GM18517 (cell line): ENCODE results near the gene COQ3.
A peak's percentile ranks its signal among the peaks of the same experiment; 100 is the strongest.

Experiments
- ATAC-seq: cut with Tn5 transposase; IDR thresholded peaks from one replicate; pipeline ENCODE4 v1.9.1; 2021; ENCODE audit warnings: mild to moderate bottlenecking, moderate library complexity; ENCODE audit not compliant: unreplicated experiment

Gene COQ3

GRCh38 chr6:99334526-99335127, 59.4 kb downstream of the COQ3 start:
- peak; percentile 35 for ATAC-seq

GRCh38 chr6:99333068-99333467, 60.9 kb downstream of the COQ3 start:
- peak; percentile 92 for ATAC-seq

GRCh38 chr6:99331531-99331930, 62.5 kb downstream of the COQ3 start:
- no peak for ATAC-seq

DNA sequence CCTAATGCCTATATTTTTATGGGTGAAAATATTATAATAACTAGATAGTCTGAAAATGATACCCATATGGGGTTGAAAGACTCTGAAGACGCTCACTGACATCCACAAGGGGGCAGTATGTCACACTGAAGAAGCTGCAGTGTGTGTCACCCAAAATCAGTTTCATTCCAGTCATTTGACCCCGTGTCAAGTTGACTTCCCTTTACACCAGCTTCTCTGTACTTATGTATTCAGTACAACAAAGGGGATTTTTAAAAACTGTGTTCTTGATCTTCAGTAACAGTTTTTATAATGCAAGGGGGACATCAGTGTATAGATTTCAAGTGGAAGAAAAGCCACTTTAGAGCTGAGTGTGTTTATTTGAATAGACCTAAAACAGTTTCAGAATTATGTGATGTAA, 63.8 kb downstream of the COQ3 start:
- ATAC-seq = peak; percentile 75

GRCh38 chr6:99324996-99325395, 69.0 kb downstream of the COQ3 start:
- ATAC-seq = no peak
